ENCODE data around the gene GP9. TPM values are rescaled to one million over a fixed set of nuclear protein-coding genes. Genes with fewer than 3 reads are reported as not detected.
"Not testable (repeated sequence)": the region's sequence is repeated elsewhere in the genome, so short reads cannot be mapped to it uniquely, and the experiment has no call there.

Gene GP9
- polyA plus RNA-seq, 3 donors, result 0.86 to 2.2 (median 1.3) TPM

DNA sequence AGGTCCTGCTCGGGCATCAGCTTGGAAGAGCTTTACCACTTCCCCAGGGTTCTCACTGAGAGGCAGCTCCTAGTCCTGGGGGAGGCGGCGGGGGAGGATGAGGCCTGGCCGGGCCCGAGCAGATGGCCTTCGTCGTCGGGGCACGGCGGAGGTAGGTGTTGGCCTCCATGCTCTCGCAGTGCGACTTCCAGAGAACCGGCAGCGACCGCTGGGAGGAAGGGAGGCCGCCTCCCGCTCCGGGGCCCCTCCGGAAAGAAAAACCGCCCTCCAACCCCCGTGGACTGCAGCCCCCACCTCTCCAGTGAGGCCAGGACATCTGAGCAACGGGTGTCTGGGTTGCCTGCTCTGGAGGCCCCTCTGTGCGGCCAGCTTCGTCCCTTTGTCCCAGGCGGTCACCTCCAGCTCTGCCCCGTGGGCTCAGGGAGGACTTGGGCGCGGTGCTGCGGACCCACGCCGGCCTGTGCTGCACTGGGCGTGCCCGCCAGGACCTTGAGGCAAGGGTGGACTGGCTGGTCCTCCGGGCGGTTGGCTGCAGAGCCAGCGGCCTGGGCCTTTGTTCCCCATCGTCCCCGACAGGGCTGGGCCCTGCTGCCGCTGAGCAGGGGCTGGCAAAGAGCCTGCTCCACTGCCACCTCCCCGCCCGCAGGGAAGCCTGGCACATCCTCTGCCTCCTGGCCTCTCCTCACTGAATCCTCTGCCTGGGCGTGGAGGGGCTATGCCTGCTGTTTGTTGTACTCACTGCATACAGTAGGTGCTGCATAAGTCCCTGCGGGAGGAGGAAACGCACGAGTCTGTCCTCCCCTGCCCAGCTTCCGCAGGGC is 13.6 kb upstream of the GP9 start:
- no peak for DNase-seq

DNA sequence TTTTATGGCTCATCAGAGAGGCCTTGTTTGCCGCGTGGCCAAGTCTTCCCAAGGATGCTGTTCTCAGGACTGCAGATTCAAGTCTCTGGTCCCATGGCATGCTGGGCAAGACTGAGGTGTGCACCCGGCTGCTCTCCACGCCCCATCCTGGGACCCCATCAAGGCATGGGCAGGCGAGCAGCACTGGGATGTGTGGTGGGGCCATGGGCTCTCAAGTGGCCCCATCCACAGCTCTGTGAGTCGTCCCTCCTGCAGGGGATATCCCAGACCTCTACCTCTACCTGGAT is 13.1 kb upstream of the GP9 start:
- no peak for DNase-seq

DNA sequence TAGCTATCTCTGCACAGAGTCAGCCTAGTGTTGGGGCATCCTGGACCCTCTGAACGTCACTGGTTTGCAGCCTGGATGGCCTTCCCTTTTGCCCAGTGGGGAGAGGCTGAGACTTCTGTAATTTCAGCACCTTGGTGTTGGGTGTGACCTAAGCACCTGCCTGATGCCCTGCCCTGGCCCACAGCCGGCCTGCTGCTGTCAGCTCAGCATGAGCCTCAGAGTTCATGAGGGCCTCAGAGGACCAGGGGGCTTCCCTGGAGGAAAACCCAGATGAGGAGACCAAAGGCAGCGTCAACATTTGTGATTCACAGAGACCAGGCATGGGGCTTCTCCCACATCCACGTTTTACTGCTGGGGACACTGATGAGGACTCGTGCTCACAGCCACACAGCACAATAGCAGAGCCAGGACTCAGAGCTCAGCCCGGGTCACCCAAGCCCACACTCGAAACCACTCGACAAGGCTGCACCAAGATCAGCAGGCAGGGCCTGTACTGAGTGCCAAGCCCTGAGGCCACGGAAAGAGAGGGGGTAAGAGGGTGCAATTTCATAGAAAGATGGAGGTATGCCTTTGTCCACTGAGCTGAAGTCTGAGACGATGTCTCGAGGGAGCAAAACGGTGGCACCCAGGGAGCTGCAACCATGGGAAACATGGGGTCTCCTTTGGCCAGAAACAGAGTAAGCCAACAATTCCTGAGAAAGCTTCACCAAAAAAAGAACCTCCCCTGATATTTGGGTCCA is 9.9 kb upstream of the GP9 start:
- no peak for DNase-seq

DNA sequence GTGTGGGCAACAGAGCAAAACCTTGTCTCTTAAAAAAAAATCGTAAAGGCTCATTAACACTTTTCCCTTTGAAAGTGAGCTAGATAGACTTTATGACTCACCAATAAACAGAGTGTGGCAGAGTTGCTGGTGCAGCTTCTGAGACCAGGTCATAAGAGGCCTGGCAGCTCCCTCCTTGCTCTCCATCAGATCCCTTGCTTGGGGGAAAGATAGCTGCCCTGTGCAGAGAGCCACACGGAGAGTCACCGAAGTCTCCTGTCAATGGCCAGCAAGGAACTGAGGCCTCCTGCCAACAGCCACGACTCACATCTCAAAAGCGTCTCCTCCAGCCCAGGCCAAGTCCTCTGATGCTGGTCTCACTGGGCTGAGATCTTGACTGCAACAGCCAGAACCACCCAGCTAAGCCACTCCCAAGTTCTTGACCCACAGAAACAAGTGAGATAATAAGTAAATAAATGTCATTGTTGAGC is 8.7 kb upstream of the GP9 start:
- no peak for DNase-seq

DNA sequence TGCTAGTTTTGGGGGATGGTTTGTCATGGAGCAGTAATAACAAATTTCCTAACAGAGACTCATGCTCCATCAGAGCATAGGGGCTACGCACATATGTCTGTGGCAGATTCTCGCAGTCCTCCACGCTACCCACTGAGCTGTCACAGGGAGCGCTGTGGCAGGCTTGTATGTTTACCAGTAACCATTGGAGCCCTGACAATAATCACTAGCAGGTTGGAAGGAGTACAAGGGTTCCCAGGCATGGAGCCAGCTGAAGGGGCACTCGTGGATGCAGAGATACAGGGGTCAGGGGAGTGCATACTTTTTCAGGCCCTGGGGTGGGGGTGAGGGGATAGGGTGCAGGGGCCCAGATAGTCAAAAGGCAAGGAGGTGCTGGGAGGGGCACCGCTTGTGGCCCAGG is 7.9 kb upstream of the GP9 start:
- no peak for DNase-seq

DNA sequence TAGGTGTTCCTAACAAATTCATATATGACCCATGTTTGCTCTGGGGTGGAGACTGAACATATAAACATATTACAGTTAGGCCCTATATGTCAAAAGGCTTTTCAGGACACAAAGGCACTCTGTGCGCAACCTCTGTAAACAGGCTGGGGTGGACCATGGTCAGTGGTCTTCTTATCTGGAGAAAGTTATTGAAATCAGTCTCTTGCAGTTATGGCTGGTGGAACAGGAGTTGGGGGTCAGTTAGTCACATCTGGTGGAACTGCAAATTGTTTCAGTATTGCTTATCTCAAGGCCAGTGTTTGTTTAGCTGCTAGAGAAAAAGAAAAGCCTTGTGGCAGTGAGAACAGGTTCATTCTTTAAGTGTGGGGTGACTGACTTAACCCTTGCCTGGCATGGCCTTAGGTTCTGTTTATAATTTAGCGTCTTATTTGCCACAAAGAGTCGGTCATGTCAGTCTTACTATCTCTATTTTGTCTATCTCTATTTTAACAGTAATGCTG is 5.9 kb upstream of the GP9 start:
- no peak for DNase-seq

DNA sequence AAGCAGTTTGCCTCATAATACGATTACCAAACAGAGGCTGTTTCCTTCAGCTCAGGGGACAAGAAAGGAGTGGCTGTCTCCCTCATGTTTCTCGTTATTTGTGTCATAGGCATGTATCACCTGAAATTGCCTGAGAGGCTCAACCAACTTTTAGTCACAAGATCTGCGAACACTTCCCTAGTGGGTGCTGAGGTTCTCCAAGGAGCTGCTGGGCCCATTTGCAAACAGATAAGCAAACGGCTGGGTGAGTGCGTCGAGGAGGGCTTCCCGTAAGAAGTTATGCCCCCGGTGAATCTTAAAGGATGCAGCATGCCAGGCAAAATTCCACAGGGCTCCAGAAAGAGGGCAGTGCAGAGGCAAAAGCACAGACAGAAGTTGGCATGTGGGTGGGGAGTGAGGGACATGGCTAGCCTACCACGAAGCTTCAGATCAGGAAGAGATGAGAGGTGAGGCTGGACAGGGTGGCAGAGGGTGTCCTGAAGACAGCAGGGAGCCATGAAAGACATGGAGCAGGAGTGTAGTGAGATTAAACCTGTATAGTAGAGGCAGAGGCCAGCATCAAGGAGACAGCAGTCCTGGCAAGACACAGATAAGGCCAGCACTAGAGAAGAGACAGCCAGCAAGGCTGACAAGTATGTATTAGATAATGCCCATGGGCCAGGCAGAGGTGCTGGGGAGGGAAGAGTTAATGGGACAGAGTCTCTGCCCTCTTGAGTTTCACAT is 4.0 kb upstream of the GP9 start:
- DNase-seq, result no peak

DNA sequence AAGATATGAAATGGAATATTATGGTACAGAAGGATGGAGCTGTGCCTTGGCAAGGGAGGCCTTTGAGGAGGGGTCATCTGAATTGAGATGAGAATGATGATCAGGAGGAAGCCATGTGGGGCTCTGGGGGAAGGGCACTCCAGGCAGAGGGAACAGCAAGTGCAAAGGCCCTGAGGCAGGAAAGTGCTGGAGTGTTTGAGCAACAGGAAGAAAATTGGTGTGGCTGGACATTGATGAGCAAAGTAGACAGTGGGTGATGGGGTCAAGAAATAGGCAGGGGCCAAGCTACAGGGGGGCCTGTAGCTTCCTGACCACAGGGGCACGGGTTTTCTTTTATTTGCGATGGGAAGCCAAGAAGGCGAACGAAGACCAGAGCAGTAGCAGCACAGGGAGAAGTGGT is 3.3 kb upstream of the GP9 start:
- DNase-seq, result no peak

GRCh38 chr3:129058441-129059200 is 2.0 kb upstream of the GP9 start:
- no peak for DNase-seq

DNA sequence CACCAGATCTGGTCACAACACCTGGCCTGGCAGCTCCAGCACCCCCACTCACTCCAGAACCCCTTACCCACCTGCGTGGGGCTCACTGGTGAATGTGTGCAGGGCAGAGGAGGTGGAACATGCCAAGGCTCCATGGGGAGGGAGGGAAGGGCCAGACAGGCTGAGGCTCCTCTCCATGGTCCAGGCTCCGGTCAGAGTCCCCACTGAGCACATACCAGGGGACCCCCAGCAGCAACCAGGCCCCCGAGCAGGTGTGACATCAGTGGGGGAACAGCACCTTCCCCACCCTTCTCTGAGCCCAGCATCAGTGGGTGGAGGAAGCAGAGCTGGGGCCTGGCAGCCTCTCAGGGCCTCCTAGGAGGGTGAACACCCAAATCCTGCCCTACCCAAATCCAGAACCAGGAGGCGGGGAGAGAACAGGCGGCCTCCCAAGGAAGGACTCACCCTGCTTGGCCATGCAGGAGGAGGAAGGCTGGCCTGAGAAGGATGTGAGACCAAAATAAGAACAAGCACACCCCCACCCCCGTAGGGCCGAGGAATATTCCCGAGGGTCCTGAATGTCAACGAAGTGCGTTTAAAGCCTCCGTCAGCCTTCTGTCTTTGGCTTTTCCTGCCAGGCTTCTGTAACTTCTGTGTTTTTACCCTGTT is 1.1 kb upstream of the GP9 start:
- no peak for DNase-seq

DNA sequence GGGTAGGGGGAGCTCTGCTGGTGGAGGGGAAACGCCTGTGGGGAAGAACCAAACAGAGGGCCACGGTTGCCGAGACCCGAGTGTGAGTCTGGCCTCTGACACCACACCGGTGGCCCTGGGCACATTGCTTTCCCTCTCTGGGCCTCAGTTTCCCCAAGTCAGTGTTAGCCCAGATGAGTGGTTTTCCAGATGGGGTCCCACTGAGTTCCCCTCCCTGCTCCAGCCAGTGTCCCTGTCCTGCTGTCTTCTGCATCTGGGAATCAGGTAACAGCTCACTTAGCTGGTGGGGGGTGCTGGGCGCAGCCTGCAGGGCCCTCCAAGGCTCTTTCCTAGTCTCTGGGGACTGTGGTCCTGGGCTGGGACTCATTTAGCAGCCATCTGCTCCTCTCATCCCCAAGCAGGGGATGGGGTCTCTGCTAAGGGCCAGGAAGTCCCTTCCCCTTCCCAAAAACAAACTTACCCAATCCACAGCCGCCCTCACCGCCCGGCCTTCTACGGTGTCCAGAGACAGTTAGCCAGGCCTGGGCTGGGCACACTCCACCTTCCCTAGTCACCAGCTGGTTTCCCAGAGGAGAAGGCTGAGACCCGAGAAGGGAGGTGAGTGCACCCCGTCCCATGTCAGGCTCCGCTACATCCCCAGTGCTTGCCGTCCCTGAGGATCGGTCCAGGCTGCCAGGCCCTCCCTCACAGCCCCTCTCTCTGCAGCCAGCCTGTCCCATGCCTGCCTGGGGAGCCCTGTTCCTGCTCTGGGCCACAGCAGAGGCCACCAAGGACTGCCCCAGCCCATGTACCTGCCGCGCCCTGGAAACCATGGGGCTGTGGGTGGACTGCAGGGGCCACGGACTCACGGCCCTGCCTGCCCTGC is 676 bp downstream of the GP9 start:
- DNase-seq, result no peak

DNA sequence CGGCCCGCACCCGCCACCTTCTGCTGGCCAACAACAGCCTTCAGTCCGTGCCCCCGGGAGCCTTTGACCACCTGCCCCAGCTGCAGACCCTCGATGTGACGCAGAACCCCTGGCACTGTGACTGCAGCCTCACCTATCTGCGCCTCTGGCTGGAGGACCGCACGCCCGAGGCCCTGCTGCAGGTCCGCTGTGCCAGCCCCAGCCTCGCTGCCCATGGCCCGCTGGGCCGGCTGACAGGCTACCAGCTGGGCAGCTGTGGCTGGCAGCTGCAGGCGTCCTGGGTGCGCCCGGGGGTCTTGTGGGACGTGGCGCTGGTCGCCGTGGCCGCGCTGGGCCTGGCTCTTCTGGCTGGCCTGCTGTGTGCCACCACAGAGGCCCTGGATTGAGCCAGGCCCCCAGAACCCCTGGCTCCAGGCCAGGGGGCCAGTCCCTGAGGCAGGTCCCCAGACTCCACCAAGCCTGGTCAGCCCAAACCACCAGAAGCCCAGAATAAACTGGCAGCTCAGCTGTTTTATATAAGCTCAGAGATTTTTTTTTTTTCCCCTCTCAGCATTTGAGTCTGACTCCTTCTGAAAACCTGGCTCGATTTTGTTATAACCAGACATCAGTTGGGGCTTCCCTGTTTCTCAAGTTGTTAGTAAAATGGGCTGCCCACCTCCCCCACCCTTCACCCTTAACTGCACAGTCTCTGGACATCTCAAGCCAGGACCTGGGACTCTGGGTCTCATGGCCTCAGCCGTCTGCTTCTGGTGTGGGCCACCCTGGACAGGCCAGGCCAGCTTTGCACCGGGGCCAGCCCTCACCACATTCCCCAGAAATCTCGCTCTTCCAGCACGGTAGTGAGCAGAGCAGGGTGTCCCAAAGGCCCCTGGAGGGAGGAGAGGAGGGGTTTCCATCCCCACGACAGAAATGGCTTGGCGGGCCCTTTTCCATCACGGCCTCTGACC is 1.6 kb downstream of the GP9 start:
- DNase-seq, result no peak

DNA sequence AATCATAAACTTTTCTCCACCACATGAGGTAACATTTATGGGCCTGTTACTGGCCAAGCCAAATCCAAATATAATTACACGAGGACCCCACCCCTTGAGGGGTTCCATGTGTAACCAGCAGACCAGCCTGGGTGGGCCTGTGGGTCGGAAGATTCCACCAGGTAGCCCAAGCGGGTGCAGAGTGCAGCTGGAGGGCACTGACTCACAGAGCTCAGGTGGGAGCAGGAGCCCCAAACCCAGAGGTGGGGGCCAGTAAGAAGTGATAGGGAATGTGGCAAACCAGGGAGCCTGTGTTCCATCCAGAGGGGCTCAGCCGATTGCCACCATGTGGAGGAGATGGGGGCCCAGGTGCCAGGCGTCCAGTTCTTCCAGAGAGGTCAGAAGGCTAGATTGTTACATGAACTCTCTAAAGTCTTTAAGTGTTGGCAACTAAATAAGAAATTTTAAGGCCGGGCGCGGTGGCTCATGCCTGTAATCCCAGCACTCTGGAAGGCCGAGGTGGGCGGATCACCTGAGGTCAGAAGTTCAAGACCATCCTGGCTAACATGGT is 2.6 kb downstream of the GP9 start:
- DNase-seq, result no peak

- no peak for DNase-seq
These were observed 3.4 kb downstream of the GP9 start for GRCh38 chr3:129063841-129064482.

- DNase-seq, result no peak
These were observed 4.6 kb downstream of the GP9 start for GRCh38 chr3:129065016-129065719.

GRCh38 chr3:129065720-129066073 is 5.1 kb downstream of the GP9 start:
- no peak for DNase-seq

GRCh38 chr3:129067719-129068118 is 7.1 kb downstream of the GP9 start:
- DNase-seq, result not testable (repeated sequence)

Data from renal pelvis (tissue), 4 donors.